ENCODE measurements around the gene CYP27C1.
"Not testable (repeated sequence)": the region's sequence is repeated elsewhere in the genome, so short reads cannot be mapped to it uniquely, and the experiment has no call there.

The CYP27C1 gene

DNA sequence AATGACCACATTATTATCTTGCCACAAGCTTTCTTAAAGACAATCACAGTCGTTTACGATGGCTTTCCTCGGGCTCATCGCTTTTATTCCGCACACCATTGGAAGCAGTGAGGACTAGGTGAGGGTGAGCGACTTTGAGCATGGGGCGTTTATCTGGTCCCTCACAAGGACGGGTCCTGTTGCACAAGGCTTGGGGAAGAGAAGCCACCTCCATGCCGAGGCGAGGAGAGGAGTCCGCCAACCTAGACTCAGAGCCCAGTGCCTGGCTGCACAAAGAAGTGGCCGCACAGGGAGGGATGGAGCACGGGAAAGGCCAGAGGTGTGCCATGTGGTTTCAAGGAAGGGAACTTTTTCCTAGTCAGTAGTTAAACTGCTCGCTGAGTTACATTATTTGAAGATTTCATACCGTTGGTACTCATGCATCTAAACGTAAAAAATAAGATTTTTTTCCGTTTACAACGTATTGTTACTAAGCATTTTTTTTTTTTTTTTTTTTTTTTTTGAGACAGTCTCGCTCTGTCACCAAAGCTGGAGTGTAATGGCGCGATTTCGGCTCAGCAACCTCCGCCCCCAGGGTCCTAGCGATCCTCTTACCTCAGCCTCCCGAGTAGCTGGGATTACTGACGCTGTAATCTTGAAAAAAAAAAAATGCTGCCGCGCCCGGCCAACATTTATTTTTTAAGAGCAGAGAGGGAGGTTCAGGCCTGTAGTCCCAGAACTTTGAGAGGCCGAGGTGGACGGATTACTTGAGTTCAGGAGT, 849 bp upstream of the CYP27C1 start:
- FAIRE-seq = no peak

DNA sequence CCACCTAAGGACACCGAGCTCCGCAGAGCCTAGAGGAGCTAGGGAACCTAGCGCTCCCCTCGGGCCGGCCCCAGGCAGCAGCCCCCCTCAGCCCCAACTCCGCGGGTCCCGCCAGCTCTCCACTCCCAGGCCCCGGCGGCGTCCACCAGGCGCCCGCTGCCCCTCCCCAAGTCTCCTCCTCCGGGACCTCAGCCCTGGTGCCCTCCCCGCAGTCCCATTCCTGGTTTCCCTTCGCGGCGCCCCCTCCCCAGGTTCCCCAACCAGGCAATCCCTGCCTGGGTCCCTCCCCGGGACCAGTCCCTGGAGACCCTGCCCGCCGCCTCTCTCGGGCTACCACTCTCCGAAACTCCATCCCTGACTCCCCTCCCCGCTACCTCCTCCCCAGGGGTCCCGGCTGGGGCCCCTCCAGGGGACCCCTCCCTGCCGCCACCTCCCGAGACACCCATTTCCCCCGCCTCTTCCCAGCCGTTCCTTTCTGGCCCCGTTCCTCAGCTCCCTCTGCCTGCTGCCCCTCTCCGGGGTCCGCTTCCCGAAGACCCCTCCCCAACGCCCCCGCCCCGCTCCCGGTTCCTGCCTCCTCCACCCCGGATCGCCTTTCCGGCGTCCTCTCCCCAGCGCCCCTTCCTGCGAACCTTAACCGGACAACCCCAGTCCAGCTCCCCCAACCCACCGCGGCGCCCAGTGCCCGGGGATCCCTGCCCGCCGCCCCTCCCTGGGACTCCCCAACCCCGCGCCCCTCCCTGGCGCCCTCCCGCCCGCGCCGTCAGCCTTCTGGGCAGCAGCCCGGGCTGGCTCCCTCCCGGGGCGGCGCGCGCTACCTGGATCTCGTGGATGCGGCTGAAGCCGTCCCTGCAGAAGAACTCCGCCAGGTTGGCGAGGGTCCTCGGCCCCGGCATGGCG, 678 bp downstream of the CYP27C1 start:
- FAIRE-seq = no peak

DNA sequence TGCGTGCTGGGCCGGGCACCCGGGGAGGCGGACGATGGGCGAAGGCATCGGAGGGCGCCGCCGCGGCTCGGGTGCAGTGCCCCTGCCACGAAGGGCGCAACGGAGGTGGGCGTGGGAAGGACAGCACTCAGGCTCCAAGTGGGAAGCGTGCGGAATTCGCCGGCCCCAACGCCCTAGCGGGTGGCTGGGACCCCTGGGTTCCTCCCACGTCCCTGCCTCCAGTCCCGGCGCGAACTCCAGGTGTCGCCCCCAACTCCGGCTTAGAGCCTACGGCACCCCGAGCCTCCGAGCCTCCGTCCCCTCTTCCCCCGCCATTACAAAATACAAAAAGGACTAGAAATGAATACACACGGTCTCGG, 1.3 kb downstream of the CYP27C1 start:
- no peak for FAIRE-seq

DNA sequence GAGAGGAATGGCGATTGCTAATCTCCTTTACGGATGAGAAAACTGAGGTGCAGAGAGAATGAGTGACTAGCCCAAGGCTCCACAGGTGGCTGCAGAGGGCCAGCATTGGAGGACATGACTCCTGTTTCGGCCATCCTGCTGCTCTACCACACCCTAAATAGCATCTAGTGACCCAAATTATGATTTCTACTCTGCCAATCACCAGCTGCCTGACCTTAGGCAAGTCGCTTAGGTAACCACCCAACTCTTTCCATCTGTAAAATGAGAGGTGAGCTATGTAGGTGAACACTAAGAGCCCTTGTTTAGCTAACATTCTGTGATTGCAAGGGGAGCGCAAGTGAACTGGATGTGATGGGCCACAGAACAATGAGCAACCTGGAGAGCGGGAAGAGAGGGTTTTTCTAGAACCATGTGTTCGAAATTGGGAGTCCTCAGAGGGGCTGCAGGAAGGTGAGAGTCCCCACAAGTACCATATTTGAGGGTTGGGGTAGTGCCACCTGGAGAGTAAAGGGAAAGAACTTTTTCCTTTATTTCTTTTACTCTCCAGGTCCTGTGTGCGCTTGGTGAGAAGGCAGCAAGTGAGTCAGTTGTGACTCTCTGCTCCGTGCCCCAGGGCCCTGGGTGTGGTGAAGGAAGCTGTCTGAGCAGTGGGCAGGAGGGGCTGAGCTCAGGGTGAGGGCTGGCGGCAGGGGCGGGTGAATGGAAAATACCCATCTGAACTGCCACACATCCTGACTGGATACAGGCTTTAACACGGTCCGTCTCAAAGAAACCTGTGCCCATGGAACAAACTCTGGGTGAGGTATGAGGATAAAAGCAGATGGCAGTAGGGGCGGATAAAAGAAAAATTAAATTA, 2.4 kb downstream of the CYP27C1 start:
- no peak for FAIRE-seq

DNA sequence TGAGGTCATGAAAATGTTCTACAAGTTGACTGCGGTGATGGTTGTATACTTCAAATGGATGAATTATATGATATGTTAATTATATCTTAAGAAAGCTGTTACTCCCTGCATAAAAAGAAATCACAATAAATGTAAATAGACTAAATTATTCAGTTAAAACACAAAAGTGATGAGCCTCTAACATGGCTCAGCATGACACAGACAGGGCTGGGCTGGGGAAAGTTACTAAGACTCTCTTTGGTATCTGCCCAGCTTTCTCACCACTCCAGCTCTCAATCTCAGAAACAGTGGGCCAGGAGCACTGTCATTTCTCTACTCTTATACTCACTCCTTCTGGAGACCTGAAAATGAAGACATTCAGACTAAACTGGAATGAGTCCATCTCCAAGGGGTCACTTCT, 3.5 kb downstream of the CYP27C1 start:
- no peak for FAIRE-seq

DNA sequence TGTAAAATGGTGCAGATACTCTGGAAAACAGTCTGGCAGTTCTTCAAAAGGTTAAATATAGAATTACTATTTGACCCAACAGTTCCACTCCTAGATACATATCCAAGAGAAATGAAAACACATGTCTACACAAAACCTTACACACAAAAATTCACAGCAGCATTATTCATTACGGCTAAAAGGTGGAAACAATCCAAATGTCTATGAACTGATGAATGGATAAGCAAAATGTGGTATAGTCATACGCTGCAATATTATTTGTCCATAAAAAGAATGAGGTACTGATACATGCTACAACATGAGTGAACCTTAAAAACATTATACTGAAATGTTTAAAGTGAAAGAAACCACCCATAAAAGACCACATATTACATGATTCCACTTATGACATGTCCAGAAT, 4.0 kb downstream of the CYP27C1 start:
- FAIRE-seq = no peak

DNA sequence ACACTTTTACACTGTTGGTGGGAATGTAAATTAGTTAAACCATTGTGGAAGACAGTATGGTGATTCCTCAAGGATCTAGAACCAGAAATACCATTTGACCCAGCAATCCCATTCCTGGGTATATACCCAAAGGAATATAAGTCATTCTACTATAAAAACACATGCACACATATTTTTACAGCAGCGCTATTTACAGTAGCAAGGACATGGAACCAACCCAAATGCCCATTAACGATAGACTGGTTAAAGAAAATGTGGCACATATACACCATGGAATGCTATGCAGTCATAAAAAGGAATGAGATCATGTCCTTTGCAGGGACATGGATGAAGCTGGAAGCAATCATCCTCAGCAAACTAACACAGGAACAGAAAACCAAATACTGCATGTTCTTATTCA, 5.9 kb downstream of the CYP27C1 start:
- FAIRE-seq = not testable (repeated sequence)

DNA sequence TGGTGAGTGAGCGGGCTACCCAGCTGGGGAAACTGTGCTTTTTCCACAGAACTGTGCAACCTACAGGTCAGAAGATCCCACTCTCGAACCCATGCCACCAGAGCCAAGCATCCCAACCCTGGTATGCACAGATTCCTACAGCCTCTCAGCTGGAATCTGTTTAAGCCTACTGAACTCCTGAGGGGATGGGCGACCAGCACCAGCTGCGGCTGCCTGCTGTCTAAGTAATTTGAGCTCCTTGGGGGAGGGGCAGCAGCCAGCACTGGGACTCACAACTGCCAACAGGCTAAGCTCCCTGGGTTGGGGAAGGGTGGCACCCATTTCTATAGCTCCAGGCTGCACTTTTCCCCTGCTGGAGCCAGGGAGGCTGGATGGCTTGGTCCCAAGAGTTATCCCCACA, 11.8 kb downstream of the CYP27C1 start:
- FAIRE-seq = no peak

DNA sequence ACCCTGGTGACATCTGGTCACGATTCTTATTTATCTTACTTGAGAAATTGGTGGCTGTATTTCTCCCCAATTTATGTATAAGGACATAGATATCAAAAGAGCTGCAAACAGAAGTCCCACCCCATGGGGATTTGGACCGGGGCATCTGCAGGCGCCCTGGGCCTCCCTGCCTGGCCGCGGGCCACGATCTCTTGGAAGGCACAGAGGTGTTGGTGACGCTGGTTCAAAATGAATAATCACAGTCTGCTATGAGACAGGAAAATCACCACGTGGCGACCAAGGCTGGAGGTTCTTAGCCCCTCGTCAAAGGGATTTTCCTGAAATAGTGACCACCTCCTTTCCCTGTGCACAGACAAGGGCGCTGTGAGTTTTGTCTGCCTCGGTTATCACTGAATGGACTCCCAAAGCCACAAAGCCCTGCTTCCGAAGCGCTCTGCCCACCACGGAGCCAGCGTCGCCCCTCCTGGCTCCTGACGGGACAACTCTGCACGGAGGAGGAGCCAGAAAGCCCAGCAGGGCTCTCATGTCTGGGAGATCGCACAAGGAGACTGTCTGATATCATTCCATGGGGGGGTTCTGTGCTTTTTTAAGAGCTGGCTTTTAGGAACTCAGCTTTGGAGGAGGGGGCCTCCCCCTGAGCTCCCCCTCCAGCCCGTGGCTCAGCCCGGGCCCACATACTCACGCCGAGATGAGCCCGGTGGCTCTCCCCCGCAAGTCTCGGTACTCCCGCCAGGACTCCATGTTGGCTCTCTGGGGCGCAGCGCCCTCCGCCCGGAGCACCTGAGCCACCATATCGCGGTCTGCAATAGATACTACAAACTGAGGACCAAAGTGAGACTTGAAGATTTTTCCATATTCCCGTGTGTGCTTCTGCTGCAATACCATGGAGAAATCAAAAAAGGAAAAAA, 14.6 kb downstream of the CYP27C1 start:
- no peak for FAIRE-seq

DNA sequence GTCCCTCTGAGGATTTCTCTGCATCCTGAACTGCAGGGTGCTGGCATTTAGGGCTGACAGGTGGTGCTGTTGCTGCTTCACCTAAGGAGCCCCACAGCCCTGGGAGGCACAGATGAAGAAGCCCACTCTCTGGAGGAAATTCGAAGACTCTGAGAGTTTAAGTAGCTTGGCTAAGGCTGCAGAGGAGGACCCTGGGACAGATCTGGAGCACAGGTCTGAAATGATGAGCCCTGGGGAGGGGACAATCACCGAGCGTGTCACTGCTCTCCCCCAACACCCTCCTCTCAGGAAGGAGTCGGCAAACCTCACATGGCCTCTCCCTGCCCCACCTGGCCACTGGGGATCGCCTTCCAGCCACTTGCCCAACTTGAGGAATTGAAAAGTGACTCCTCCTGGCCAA, 18.6 kb downstream of the CYP27C1 start:
- FAIRE-seq = no peak

DNA sequence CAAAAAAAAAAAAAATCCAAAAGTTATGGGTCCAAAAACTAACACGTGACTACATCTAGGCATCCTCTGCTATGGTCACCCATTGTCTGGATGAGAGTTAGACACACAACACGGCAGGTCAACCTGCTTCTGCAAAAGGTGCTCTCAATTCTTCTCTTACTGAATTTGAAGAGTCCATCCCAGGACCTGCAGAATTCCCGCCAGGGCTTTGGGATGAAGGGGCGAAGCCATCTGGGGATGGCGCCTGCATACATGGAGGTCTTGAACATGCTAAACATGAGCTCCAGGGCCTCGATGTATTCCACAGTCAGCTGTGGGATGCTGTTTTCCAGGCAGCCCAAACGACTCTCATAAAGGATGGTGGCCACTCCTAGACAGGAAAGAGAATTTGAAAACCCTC, 19.1 kb downstream of the CYP27C1 start:
- no peak for FAIRE-seq

DNA sequence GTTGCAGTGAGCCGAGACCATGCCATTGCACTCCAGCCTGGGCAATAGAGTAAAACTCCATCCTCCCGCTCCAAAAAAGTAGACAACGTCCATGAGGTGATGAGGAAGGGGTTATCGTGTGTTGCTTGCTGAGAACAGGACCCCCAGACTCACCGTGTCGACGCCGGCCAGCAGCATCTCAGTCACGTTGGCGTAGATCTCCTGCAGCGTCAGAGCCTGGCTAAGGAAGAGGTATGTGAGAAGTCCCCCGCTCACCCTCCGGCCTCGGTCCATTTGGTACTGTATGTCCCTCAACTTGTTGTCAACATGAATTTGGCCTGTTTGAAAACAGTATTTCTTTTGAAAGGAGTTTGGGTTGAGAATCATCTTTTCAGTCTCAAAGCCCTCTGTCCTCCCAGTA, 20.9 kb downstream of the CYP27C1 start:
- FAIRE-seq = no peak

DNA sequence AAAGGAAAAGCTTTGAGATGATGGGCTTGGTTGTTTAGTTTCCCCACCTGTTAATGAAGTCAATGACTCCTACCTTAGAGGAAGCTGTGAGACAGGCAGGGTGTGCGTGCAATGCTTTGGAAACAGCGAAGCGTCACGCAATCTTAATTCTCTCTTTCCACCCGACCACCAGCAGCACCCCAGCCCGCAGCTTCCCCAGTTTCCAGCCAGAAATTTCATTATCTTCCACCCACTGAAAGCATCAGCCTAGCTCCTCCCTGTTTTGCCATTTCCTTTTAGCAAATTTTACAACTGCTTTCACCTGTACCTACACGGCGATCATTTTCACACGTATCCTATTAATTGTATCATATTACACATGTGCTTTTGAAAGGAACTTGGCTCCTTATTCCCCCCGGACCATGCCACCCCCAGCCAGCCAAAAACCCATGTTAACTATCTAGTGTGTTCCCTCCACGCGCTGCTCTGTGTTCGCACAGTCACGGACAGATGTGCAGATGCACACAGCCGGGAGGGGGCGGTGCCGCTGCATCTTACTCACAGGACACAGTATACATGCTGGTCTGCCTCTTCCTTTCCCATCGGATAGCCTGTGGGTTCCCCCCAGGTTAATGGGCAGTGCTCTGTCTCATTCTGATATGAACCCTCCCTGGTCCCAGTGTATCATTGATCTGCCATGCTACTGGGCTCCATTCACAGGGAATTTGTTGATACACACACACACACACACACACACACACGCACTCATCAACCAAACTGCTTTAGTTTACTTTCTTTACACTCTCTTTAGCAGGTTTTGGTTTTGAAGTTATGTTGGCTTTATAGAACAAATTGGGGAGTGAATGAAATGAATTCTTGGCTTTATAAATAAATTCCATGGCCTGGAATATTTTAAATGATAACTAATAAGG, 22.4 kb downstream of the CYP27C1 start:
- FAIRE-seq = no peak

DNA sequence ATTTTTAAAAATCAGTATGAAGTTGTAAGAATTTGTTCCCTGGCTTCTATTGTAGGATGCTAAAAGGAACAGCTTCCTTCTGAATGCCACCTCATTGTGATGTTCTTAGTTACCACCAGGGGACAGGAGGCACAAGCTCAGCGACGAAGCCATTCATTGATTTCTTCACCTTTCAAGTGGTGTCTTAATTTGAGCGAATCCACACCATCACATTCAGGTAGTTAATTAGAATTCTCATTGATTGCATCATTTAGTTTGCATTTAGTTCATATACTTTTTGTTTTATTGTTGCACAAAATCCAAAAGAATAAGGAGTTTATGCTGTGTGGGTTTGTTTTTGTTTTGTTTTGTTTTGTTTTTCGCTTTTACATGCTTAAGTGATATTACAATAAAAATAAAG, 23.1 kb downstream of the CYP27C1 start:
- no peak for FAIRE-seq

DNA sequence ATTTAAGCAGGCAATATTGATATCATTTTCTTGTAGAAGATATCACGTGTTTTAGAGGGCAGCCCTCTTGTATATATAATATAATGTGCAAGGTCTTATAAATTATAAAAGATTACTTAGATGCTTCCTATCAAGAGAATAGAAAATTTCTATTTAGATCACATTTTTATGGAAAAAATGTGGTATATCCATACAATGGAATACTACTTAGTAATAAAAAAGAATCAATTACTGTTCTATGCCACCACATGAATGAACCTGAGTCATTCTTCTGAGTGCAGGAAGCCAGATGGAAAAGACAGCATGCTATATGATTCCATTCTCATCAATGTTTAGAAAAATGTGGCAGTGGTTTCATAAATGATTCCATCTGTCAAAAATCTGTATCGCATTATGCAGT, 23.6 kb downstream of the CYP27C1 start:
- FAIRE-seq = no peak

DNA sequence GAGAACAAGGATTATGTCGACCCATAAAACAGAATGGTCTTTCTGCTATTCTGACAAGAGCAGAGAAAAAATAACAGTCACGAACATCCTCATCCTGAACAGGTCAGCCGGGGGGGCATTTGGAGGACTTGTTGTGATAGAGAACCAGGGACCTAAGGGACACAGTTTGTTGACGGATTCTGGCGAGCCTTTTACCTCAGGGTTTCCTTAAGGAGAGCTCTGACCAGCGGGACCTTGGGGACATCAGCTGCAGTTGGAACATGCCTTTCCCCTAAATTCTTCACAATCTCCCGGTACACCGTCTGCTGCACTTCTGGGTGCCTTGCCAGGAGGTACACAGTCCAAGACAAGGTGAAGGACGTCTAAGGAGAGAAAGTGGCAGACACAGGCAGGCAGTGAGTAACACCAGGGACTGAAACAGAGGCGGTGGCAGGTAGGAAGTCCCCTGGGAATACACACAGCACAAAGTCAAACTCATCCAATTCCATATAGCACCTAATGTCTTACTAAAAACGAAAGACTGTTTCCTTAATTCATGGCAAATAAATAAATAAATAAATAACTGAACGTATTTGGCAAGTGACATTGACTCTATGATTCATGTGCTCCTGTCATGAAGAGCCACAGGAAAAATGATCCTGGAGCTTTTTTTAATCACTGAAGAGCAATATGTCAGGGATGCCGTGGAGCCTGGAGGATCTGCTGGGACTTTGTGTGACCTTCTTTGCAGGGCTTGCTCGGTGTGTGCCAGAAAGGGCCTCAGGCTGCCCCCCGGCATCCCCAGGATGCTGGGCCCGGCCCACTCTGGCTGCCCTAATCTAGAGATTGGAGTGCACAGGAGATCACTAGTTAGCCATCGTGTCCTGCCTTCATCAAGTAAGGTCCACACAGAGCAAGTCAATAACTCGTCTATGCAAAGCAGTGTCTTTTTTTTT, 24.7 kb downstream of the CYP27C1 start:
- no peak for FAIRE-seq

DNA sequence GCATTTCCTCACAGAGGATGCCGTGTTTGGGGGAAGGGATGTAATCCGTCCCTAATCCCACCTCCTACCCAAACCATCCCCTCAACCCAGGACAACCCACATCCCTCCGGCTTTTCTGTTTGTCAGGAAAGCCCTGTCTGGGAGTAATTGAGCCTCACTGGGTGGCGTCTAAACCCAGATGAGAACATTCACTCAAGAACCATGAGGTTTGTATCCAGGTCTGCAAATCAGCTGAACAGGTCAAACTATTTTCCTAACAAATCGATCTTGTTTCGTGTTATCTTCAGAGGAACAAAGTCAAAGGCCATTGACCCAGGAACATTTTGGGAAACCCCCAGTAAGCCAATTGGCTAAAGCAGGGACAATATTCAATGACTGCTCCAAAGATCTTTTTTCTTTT, 25.7 kb downstream of the CYP27C1 start:
- no peak for FAIRE-seq

DNA sequence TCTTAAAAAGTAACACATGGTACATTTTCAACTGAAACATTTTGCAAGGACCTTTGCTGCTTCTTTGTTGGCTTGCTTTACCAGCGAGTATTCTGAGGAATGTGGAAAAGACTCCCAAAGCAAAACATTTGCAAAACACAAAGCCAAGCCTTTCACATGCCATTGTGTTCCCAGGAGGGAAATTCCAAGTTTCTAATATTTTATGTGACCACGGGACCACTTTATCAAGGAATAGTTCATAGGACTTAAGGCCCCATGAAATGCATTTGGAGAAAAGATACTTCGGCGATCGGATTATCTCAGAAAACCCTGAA, 26.2 kb downstream of the CYP27C1 start:
- no peak for FAIRE-seq

DNA sequence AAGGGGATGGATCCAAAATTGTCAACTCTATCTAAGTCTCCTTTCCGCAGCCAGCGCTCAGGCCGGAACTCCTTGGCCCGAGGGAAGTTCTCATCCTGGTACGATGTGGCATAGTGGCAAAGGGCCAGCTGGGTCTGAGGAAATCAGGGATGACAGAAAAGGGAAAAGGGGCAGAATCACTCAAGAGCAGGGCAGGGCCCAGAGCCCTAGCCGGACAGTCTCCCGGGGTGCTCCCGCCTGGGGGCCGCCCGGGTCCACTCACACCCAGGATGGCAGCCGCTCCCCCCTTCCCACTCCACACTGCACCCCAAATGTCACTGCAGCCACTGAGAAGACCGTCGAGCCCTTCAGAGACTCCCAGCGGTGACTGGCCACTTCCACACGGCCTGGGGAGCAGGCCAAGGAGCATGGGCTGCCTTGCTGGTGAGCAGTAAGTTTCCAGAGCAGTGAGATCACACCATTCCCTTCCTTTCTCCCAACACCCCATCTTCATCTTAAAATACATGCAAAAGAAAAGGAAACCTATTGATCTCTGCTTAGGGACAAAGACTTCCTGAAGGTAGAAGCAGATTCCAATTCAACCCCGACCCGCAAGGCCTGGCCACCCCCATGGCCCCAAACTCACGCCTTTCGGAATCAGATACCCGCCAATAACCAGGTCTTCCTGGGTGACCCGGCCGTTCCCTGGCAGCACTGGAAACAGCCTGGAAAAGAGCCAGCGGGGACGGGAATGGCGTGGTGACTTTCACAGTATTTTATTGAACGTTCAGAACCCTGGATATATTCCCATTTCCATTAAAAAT, 26.7 kb downstream of the CYP27C1 start:
- no peak for FAIRE-seq

All from G401.6 (cell line).